ENCODE data around the gene SLC10A3. TPM values are rescaled to one million over a fixed set of nuclear protein-coding genes. Genes with fewer than 3 reads are reported as not detected.

Gene SLC10A3
- total and polyA plus RNA-seq, 2 donors (not counting 1 experiment from before 2014, with no cell fraction given), result 15.2 to 16.0 TPM

DNA sequence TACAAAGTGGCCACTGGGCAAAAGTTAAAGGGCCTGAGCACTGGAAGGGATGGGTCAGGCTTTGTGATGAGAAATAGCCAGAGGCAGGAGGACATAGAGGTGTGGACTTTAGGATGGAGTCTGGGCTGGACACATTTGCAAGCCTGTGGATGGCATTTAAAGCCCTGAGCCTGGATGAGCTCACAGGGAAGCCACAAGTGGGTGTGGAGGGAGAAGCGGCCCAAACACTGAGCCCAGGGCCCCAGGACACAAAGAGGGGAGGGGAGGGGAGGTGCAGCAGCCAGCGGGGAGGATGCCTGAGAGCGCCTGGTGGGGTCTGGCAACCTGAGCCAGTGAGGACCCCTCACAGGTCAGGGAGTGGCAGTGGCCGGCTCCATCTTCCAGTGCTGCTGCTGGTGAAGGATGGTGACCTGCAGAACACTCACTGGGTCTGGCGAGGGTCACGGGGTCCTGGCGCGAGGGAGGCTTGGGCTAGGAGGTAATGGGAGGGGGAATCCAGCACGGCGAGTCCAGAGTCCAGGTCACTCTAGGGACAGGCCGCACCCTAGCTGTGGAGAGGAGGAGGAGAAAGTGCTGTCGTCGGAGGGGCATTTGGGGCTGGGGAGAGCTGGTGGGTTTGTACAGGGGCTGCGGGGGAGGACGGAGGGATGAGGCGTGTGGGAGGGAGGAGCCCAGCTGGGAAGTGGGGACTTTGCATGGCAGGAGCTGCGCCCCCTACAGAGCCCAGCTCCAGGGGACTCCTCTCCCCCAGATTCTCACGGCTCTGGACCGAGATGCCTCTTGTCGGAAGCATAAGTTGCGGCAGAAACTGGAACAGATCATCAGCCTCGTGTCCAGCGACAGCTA, 18.4 kb downstream of the SLC10A3 start:
- H3K4me3 ChIP-seq (replicated peaks in 1 of 4; ENCODE audit: control extremely low read depth in 1 of 4, insufficient read depth in 1 of 4, low read depth in 3 of 4, low read length in 4 of 4), result no peak overlapping the region
- H4K20me1 ChIP-seq (ENCODE audit: control insufficient read depth, extremely low read depth, insufficient read depth, low read length), result no peaks in the 10 kb centered on the region
- H3K36me3 ChIP-seq (ENCODE audit: control insufficient read depth, insufficient read depth, low read length), result peaks cover 19% of the 10 kb centered on the region
- H3K9me3 ChIP-seq (ENCODE audit: control insufficient read depth, insufficient read depth, low read depth, low read length), result no peaks in the 10 kb centered on the region
- H3K9ac ChIP-seq (ENCODE audit: insufficient read depth, low read length), result no peak overlapping the region
- H2AFZ ChIP-seq (ENCODE audit: low read length), result no peak overlapping the region
- TF ChIP-seq EZH2 (IDR thresholded peaks at IDR 0.05; ENCODE audit: low read length, missing control alignments), result no peak
- TF ChIP-seq, protein P1, sequence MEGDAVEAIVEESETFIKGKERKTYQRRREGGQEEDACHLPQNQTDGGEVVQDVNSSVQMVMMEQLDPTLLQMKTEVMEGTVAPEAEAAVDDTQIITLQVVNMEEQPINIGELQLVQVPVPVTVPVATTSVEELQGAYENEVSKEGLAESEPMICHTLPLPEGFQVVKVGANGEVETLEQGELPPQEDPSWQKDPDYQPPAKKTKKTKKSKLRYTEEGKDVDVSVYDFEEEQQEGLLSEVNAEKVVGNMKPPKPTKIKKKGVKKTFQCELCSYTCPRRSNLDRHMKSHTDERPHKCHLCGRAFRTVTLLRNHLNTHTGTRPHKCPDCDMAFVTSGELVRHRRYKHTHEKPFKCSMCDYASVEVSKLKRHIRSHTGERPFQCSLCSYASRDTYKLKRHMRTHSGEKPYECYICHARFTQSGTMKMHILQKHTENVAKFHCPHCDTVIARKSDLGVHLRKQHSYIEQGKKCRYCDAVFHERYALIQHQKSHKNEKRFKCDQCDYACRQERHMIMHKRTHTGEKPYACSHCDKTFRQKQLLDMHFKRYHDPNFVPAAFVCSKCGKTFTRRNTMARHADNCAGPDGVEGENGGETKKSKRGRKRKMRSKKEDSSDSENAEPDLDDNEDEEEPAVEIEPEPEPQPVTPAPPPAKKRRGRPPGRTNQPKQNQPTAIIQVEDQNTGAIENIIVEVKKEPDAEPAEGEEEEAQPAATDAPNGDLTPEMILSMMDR (conservative IDR thresholded peaks at IDR 0.05 in 1 of 2, IDR thresholded peaks at IDR 0.05 in 1 of 2; ENCODE audit: low read depth in 1 of 2, low read length in 2 of 2), result no peak
- no peaks in the 10 kb centered on the region for H3K4me1 ChIP-seq (ENCODE audit: control insufficient read depth, extremely low read depth, insufficient read depth, low read length)
- H3K79me2 ChIP-seq (ENCODE audit: control insufficient read depth, insufficient read depth, low read length), result no peaks in the 10 kb centered on the region
- no peak overlapping the region for H3K4me2 ChIP-seq (ENCODE audit: extremely low read depth, insufficient read depth, low read length)
- H3K27ac ChIP-seq (ENCODE audit: insufficient read depth, low read length), result no peak overlapping the region
- DNase-seq (ENCODE audit: low read depth in 2 of 2), result no peak
- H3K27me3 ChIP-seq (ENCODE audit: control insufficient read depth, insufficient read depth, low read length), result no peaks in the 10 kb centered on the region

DNA sequence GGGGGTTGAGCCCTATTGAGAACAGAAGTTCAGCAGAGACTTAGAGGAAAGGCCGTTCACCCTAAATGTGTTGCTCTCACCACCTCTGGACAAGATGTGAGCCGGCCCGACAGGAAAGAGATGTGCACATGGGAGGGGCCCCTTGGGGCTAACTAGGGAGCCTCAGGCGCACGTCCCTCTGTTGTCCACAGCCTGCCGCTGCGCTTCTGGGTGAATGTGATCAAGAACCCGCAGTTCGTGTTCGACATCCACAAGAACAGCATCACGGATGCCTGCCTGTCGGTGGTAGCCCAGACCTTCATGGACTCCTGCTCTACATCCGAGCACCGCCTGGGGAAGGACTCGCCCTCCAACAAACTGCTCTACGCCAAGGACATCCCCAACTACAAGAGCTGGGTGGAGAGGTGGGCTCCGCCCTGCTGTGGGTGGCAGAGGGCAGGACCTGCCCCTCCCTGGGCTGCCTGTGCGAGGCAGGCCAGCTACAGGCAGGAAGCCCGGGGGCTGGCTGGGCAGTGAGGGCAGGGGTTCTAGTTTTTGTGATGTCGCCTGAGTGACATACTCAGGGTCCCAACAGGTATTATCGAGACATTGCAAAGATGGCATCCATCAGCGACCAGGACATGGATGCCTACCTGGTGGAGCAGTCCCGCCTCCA, 19.4 kb downstream of the SLC10A3 start:
- no peak for TF ChIP-seq EZH2 (IDR thresholded peaks at IDR 0.05; ENCODE audit: low read length, missing control alignments)
- TF ChIP-seq, protein P1 (conservative IDR thresholded peaks at IDR 0.05 in 1 of 2, IDR thresholded peaks at IDR 0.05 in 1 of 2; ENCODE audit: low read depth in 1 of 2, low read length in 2 of 2), result no peak

DNA sequence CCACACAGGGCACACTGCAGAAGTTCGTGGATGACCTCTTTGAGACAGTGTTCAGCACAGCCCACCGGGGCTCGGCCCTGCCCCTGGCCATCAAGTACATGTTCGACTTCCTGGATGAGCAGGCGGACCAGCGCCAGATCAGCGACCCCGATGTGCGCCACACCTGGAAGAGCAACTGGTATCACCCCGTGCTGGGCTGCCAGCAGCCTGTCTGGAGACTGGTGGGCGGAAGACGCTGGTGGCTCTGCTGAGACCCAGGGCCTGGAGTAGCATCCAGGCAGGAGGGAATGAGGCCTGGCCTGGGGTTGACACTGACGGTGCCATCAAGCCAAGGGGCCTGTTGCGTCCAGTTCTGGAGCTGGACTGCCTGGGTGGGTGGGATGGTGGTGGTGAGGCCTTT, 20.0 kb downstream of the SLC10A3 start:
- H4K20me1 ChIP-seq (ENCODE audit: control insufficient read depth, extremely low read depth, insufficient read depth, low read length), result no peaks in the 10 kb centered on the region
- H3K4me1 ChIP-seq (ENCODE audit: control insufficient read depth, extremely low read depth, insufficient read depth, low read length), result no peaks in the 10 kb centered on the region
- no peaks in the 10 kb centered on the region for H3K27me3 ChIP-seq (ENCODE audit: control insufficient read depth, insufficient read depth, low read length)
- H3K36me3 ChIP-seq (ENCODE audit: control insufficient read depth, insufficient read depth, low read length), result peaks cover 21% of the 10 kb centered on the region
- no peaks in the 10 kb centered on the region for H3K9me3 ChIP-seq (ENCODE audit: control insufficient read depth, insufficient read depth, low read depth, low read length)
- no peak for DNase-seq (ENCODE audit: low read depth in 2 of 2)
- TF ChIP-seq, protein P1 (conservative IDR thresholded peaks at IDR 0.05 in 1 of 2, IDR thresholded peaks at IDR 0.05 in 1 of 2; ENCODE audit: low read depth in 1 of 2, low read length in 2 of 2), result no peak
- TF ChIP-seq EZH2 (IDR thresholded peaks at IDR 0.05; ENCODE audit: low read length, missing control alignments), result no peak
- no peak overlapping the region for H2AFZ ChIP-seq (ENCODE audit: low read length)
- no peak overlapping the region for H3K4me2 ChIP-seq (ENCODE audit: extremely low read depth, insufficient read depth, low read length)
- H3K79me2 ChIP-seq (ENCODE audit: control insufficient read depth, insufficient read depth, low read length), result no peaks in the 10 kb centered on the region
- no peak overlapping the region for H3K4me3 ChIP-seq (replicated peaks in 1 of 4; ENCODE audit: control extremely low read depth in 1 of 4, insufficient read depth in 1 of 4, low read depth in 3 of 4, low read length in 4 of 4)
- H3K9ac ChIP-seq (ENCODE audit: insufficient read depth, low read length), result no peak overlapping the region
- no peak overlapping the region for H3K27ac ChIP-seq (ENCODE audit: insufficient read depth, low read length)

More for the DNA sequence above, 19.4 kb downstream of the SLC10A3 start:
- H3K27me3 ChIP-seq (ENCODE audit: control insufficient read depth, insufficient read depth, low read length), result no peaks in the 10 kb centered on the region
- no peak overlapping the region for H3K9ac ChIP-seq (ENCODE audit: insufficient read depth, low read length)
- no peaks in the 10 kb centered on the region for H4K20me1 ChIP-seq (ENCODE audit: control insufficient read depth, extremely low read depth, insufficient read depth, low read length)
- H3K36me3 ChIP-seq (ENCODE audit: control insufficient read depth, insufficient read depth, low read length), result peaks cover 21% of the 10 kb centered on the region
- no peak overlapping the region for H3K27ac ChIP-seq (ENCODE audit: insufficient read depth, low read length)
- H3K4me1 ChIP-seq (ENCODE audit: control insufficient read depth, extremely low read depth, insufficient read depth, low read length), result no peaks in the 10 kb centered on the region
- H3K9me3 ChIP-seq (ENCODE audit: control insufficient read depth, insufficient read depth, low read depth, low read length), result no peaks in the 10 kb centered on the region
- no peak overlapping the region for H3K4me2 ChIP-seq (ENCODE audit: extremely low read depth, insufficient read depth, low read length)
- H3K4me3 ChIP-seq (replicated peaks in 1 of 4; ENCODE audit: control extremely low read depth in 1 of 4, insufficient read depth in 1 of 4, low read depth in 3 of 4, low read length in 4 of 4), result no peak overlapping the region
- no peaks in the 10 kb centered on the region for H3K79me2 ChIP-seq (ENCODE audit: control insufficient read depth, insufficient read depth, low read length)
- H2AFZ ChIP-seq (ENCODE audit: low read length), result no peak overlapping the region
- no peak for DNase-seq (ENCODE audit: low read depth in 2 of 2)
